Liver (tissue), 10 donors: Measurements from ENCODE around the gene HCFC1. TPM values are rescaled to one million over a fixed set of nuclear protein-coding genes. Genes with fewer than 3 reads are reported as not detected.

Source experiments
- DNase-seq: peaks from one replicate; pipeline ENCODE4 v3.0.0-alpha.2; 2017; ENCODE audit warnings: low spot score
- H3K27ac ChIP-seq, 2 donors: one replicate each; pipeline ENCODE4 v1.7.0; 2013; ENCODE audit warnings: inconsistent platforms in 2 of 2, low read length in 2 of 2, control low read depth in 1 of 2, low read depth in 1 of 2, mild to moderate bottlenecking in 1 of 2
- H3K27me3 ChIP-seq, 4 donors: one replicate each; pipeline versions ENCODE4 v1.6.1 to v1.7.0; 2013; ENCODE audit warnings: low read length in 3 of 4, inconsistent platforms in 1 of 4, mild to moderate bottlenecking in 1 of 4, moderate library complexity in 1 of 4; ENCODE audit not compliant: control insufficient read depth in 4 of 4, insufficient read depth in 4 of 4
- H3K36me3 ChIP-seq, 4 donors: one replicate each; pipeline versions ENCODE4 v1.6.1 to v1.7.0; 2013; ENCODE audit warnings: low read length in 3 of 4, mild to moderate bottlenecking in 3 of 4, low read depth in 1 of 4, moderate library complexity in 1 of 4; ENCODE audit not compliant: control insufficient read depth in 4 of 4, insufficient read depth in 3 of 4
- H3K4me1 ChIP-seq, 4 donors: one replicate each; pipeline versions ENCODE4 v1.6.1 to v1.7.0; 2013; ENCODE audit warnings: low read length in 3 of 4, mild to moderate bottlenecking in 3 of 4, moderate library complexity in 1 of 4; ENCODE audit not compliant: control insufficient read depth in 4 of 4, insufficient read depth in 4 of 4
- H3K4me3 ChIP-seq, 3 donors: one replicate each; pipeline versions ENCODE4 v1.6.1 to v1.7.0; 2013; ENCODE audit warnings: low read length in 3 of 3, control low read depth in 1 of 3, low read depth in 1 of 3, mild to moderate bottlenecking in 1 of 3
- H3K9ac ChIP-seq, 2 donors: one replicate each; pipeline ENCODE4 v1.7.0; 2013; ENCODE audit warnings: low read length in 2 of 2, mild to moderate bottlenecking in 2 of 2, moderate library complexity in 2 of 2, control low read depth in 1 of 2, low read depth in 1 of 2
- H3K9me3 ChIP-seq, 4 donors: one replicate each; pipeline versions ENCODE4 v1.6.1 to v1.7.0; 2013; ENCODE audit warnings: low read length in 3 of 4; ENCODE audit not compliant: control insufficient read depth in 4 of 4
- EGR1 ChIP-seq, 2 donors: IDR thresholded peaks; 2 replicates each; pipeline ENCODE4 v1.6.1; 2016 to 2018; ENCODE audit warnings: antibody characterized with exemption in 2 of 2, low read depth in 2 of 2
- HNF4A ChIP-seq, 2 donors: conservative IDR thresholded peaks; 2 replicates each; pipeline ENCODE4 v1.6.1; 2016; ENCODE audit warnings: antibody characterized with exemption in 2 of 2, mild to moderate bottlenecking in 2 of 2
- JUND ChIP-seq, 2 donors: IDR thresholded peaks; 2 replicates each; pipeline ENCODE4 v1.6.1; 2016; ENCODE audit warnings: antibody characterized with exemption in 2 of 2
- NR2F2 ChIP-seq: IDR thresholded peaks from 2 replicates; pipeline ENCODE4 v1.6.1; 2016; ENCODE audit warnings: antibody characterized with exemption
- RAD21 ChIP-seq, 2 donors: IDR thresholded peaks; 2 replicates each; pipeline ENCODE4 v1.6.1; 2016; ENCODE audit warnings: antibody characterized with exemption in 2 of 2, mild to moderate bottlenecking in 2 of 2
- RXRA ChIP-seq, 2 donors: IDR thresholded peaks; 2 replicates each; pipeline ENCODE4 v1.6.1; 2017 to 2018; ENCODE audit warnings: antibody characterized with exemption in 2 of 2, mild to moderate bottlenecking in 1 of 2
- WGBS: extraction: QIAGEN DNeasy Blood & Tissue Kit; methylation state at CpG from one replicate; pipeline ENCODE4 v1.1.7; 2013; 5-methylcytosine and 5-hydroxymethylcytosine counted together
- polyA plus RNA-seq, 2 donors: library from polyadenylated mRNA; stranded (reverse) in 1 of 2; unstranded in 1 of 2; fragments of 200-250 nt in 1 of 2; fragments of >200 nt in 1 of 2; fragmentation: Nextera tagmentation in 1 of 2; extraction: Ambion mirVana in 1 of 2; gene quantifications; one replicate each; pipeline versions ENCODE4 v1.2.1 to v1.2.3, GENCODE V29; 2013 to 2015
- small RNA-seq: library from RNA; depleted of rRNA; stranded (forward); fragments of <200 nt; gene quantifications from one replicate; pipeline ENCODE3, GENCODE V24; 2014
- total RNA-seq, 2 donors: library from RNA; depleted of rRNA; stranded (reverse); fragments of >200 nt; gene quantifications; one replicate each; pipeline ENCODE4 v1.2.3, GENCODE V29; 2014
- TF ChIP-seq, protein P1 (sequence below): IDR thresholded peaks from 2 replicates; pipeline ENCODE4 v1.6.1; 2016; ENCODE audit warnings: antibody characterized with exemption
- TF ChIP-seq, protein P2 (sequence below): IDR thresholded peaks from 2 replicates; pipeline ENCODE4 v1.6.1; 2016; ENCODE audit warnings: antibody characterized with exemption
- TF ChIP-seq, protein P3 (sequence below): IDR thresholded peaks from 2 replicates; pipeline ENCODE4 v1.6.1; 2016; ENCODE audit warnings: antibody characterized with exemption
- TF ChIP-seq, protein P4 (sequence below): IDR thresholded peaks from 2 replicates; pipeline ENCODE4 v1.6.1; 2016; ENCODE audit warnings: antibody characterized with exemption, mild to moderate bottlenecking
- donor health status: healthy.
- donor health status: healthy.
- donor health status: healthy.
- donor health status: healthy.
- donor health status: healthy.

Gene HCFC1
- total and polyA plus RNA-seq, 4 donors: 7.9 to 26.9 (median 13.9) TPM

DNA sequence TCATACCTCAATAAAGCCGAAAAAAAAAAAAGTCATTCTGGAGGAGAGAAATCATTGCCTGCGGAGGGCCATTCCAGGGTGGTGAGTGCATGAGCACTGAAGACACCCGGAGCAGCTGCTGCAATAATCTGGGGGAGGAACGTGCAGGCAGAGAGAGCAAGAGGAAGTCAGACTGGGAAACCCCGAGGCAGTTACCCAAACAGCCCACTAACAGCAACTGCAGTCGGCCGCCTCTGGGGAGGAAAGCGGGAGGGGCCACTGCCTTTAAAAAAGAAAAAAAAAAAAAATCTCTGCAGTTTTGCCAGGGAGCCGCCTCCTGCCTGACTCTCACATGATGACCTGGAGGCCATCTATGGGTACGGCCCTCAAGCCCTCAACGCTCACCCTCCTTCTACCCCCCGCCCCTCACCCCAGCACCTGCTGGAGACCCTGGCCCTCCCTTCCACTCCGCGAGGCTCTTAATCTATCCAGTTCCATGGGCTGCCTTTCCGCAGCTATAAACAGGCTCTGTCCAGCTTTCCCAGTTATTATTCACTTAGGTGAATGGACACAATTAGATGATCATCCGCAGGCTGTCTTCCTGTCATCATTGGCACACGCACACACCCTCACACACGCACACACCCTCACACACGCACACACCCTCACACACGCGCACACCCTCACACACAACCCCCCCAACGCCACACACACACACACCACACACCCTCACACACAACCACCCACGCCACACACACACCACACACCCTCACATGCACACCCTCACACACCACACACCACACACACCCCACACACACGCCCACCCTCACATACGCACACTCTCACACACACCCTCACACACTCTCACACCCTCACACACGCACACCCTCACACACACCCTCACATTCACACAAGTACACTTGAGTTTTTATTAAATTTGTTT lies 70.5 kb downstream of the HCFC1 start:
- H3K9me3 ChIP-seq: no peaks in the 10 kb centered on the region
- H3K27me3 ChIP-seq: no peaks in the 10 kb centered on the region
- H3K36me3 ChIP-seq: no peaks in the 10 kb centered on the region
- no peak for DNase-seq
- 42% methylated on average over 26 of the region's 26 CpGs for WGBS
- H3K27ac ChIP-seq: no peak overlapping the region
- H3K4me3 ChIP-seq: no peak overlapping the region
- TF ChIP-seq, protein P1, sequence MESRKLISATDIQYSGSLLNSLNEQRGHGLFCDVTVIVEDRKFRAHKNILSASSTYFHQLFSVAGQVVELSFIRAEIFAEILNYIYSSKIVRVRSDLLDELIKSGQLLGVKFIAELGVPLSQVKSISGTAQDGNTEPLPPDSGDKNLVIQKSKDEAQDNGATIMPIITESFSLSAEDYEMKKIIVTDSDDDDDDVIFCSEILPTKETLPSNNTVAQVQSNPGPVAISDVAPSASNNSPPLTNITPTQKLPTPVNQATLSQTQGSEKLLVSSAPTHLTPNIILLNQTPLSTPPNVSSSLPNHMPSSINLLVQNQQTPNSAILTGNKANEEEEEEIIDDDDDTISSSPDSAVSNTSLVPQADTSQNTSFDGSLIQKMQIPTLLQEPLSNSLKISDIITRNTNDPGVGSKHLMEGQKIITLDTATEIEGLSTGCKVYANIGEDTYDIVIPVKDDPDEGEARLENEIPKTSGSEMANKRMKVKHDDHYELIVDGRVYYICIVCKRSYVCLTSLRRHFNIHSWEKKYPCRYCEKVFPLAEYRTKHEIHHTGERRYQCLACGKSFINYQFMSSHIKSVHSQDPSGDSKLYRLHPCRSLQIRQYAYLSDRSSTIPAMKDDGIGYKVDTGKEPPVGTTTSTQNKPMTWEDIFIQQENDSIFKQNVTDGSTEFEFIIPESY: no peak
- TF ChIP-seq RXRA (IDR thresholded peaks at IDR 0.05) (no peak), EGR1 (IDR thresholded peaks at IDR 0.05; ENCODE audit: low read depth in 2 of 2) (no peak), NR2F2 (no peak), RAD21 (IDR thresholded peaks at IDR 0.05) (no peak)
- TF ChIP-seq, protein P2, sequence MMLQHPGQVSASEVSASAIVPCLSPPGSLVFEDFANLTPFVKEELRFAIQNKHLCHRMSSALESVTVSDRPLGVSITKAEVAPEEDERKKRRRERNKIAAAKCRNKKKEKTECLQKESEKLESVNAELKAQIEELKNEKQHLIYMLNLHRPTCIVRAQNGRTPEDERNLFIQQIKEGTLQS: no peak
- TF ChIP-seq, protein P3, sequence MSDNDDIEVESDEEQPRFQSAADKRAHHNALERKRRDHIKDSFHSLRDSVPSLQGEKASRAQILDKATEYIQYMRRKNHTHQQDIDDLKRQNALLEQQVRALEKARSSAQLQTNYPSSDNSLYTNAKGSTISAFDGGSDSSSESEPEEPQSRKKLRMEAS: no peak
- TF ChIP-seq, protein P4, sequence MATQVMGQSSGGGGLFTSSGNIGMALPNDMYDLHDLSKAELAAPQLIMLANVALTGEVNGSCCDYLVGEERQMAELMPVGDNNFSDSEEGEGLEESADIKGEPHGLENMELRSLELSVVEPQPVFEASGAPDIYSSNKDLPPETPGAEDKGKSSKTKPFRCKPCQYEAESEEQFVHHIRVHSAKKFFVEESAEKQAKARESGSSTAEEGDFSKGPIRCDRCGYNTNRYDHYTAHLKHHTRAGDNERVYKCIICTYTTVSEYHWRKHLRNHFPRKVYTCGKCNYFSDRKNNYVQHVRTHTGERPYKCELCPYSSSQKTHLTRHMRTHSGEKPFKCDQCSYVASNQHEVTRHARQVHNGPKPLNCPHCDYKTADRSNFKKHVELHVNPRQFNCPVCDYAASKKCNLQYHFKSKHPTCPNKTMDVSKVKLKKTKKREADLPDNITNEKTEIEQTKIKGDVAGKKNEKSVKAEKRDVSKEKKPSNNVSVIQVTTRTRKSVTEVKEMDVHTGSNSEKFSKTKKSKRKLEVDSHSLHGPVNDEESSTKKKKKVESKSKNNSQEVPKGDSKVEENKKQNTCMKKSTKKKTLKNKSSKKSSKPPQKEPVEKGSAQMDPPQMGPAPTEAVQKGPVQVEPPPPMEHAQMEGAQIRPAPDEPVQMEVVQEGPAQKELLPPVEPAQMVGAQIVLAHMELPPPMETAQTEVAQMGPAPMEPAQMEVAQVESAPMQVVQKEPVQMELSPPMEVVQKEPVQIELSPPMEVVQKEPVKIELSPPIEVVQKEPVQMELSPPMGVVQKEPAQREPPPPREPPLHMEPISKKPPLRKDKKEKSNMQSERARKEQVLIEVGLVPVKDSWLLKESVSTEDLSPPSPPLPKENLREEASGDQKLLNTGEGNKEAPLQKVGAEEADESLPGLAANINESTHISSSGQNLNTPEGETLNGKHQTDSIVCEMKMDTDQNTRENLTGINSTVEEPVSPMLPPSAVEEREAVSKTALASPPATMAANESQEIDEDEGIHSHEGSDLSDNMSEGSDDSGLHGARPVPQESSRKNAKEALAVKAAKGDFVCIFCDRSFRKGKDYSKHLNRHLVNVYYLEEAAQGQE: no peak
- H3K9ac ChIP-seq: no peak overlapping the region
- peaks cover 0 to 10% (median 4%) of the 10 kb centered on the region in 4 donors for H3K4me1 ChIP-seq

DNA sequence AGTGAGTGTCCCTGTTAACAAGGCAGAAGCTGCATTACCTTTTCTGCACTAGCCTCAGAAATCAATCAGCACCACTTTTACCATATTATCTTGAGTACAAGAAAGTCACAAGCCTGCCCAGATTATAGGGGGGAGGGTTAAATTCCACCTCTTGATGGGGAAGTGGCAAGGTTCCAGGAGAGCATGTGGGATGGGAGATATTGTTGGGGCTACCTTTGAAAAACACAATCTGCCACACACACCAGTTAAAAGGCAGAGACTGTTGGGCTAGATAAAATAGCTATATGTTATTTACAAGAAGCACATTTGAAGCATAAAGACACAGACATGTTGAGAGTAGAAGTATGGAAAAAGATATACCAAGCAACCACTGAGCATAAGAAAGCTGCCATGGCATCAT lies 73.7 kb downstream of the HCFC1 start:
- H3K27me3 ChIP-seq: no peaks in the 10 kb centered on the region
- TF ChIP-seq RAD21 (IDR thresholded peaks at IDR 0.05) (no peak), JUND (IDR thresholded peaks at IDR 0.05) (no peak), HNF4A (conservative IDR thresholded peaks at IDR 0.05) (no peak)
- H3K9me3 ChIP-seq: no peaks in the 10 kb centered on the region
- H3K4me3 ChIP-seq: no peak overlapping the region
- H3K36me3 ChIP-seq: no peaks in the 10 kb centered on the region
- H3K27ac ChIP-seq: no peak overlapping the region
- H3K4me1 ChIP-seq: peaks cover 0 to 3% (median under 1%) of the 10 kb centered on the region in 4 donors
- no peak overlapping the region for H3K9ac ChIP-seq
- no peak for DNase-seq

Small RNA genes within 50 kb of the gene (small RNA-seq; reads per million reads assigned to genes)
- gene MIR3202-1: not detected

Other genes starting within 250 kb of the HCFC1 start
- 100 to 1,000 TPM in 1 of 2 donors, 10 to 100 TPM in 1; 64.6 to 101 TPM for gene BCAP31, start 247.4 kb downstream of the HCFC1 start, total RNA-seq
- 100 to 1,000 TPM; 136 to 158 TPM for gene BCAP31, start 247.4 kb downstream of the HCFC1 start, polyA plus RNA-seq
- gene ABCD1, start 247.0 kb downstream of the HCFC1 start, total RNA-seq: 10 to 100 TPM in 1 of 2 donors, 1 to 10 TPM in 1; 5.6 to 10.8 TPM
- gene ABCD1, start 247.0 kb downstream of the HCFC1 start, polyA plus RNA-seq: 1 to 10 TPM; 4.0 to 9.6 TPM
- gene PLXNB3, start 207.6 kb downstream of the HCFC1 start, total RNA-seq: under 1 TPM; 0.42 to 0.50 TPM
- under 1 TPM; 0.11 to 0.69 TPM for gene PLXNB3, start 207.6 kb downstream of the HCFC1 start, polyA plus RNA-seq
- gene SRPK3, start 190.8 kb downstream of the HCFC1 start, total RNA-seq: under 1 TPM in 1 of 2 donors, not detected in 1; 0.05 TPM
- not detected for gene SRPK3, start 190.8 kb downstream of the HCFC1 start, polyA plus RNA-seq
- gene IDH3G, start 177.4 kb downstream of the HCFC1 start, total RNA-seq: 10 to 100 TPM; 23.3 to 30.1 TPM
- gene IDH3G, start 177.4 kb downstream of the HCFC1 start, polyA plus RNA-seq: 10 to 100 TPM; 32.0 to 40.9 TPM
- gene SSR4, start 177.2 kb downstream of the HCFC1 start, total RNA-seq: 100 to 1,000 TPM; 125 to 150 TPM
- gene SSR4, start 177.2 kb downstream of the HCFC1 start, polyA plus RNA-seq: 100 to 1,000 TPM; 458 to 459 TPM
- gene PDZD4, start 141.3 kb downstream of the HCFC1 start, total RNA-seq: 1 to 10 TPM in 1 of 2 donors, under 1 TPM in 1; 0.28 to 1.8 TPM
- gene PDZD4, start 141.3 kb downstream of the HCFC1 start, polyA plus RNA-seq: 1 to 10 TPM in 1 of 2 donors, under 1 TPM in 1; 0.15 to 1.1 TPM
- gene L1CAM, start 85.6 kb downstream of the HCFC1 start, total RNA-seq: under 1 TPM in 1 of 2 donors, not detected in 1; 0.59 TPM
- under 1 TPM; 0.28 to 0.39 TPM for gene L1CAM, start 85.6 kb downstream of the HCFC1 start, polyA plus RNA-seq
- not detected for gene AVPR2, start 67.1 kb downstream of the HCFC1 start, total RNA-seq
- under 1 TPM in 1 of 2 donors, not detected in 1; 0.05 TPM for gene AVPR2, start 67.1 kb downstream of the HCFC1 start, polyA plus RNA-seq
- 10 to 100 TPM; 12.5 to 28.1 TPM for gene ARHGAP4, start 45.6 kb downstream of the HCFC1 start, total RNA-seq
- 1 to 10 TPM; 3.3 to 8.0 TPM for gene ARHGAP4, start 45.6 kb downstream of the HCFC1 start, polyA plus RNA-seq
- gene NAA10, start 36.8 kb downstream of the HCFC1 start, total RNA-seq: 10 to 100 TPM; 20.5 to 30.6 TPM
- gene NAA10, start 36.8 kb downstream of the HCFC1 start, polyA plus RNA-seq: 10 to 100 TPM; 58.2 to 58.8 TPM
- 1 to 10 TPM; 7.5 to 7.9 TPM for gene RENBP, start 27.2 kb downstream of the HCFC1 start, total RNA-seq
- 1 to 10 TPM; 1.0 to 6.4 TPM for gene RENBP, start 27.2 kb downstream of the HCFC1 start, polyA plus RNA-seq
- 1 to 10 TPM; 2.9 TPM for gene TMEM187, start 936 bp upstream of the HCFC1 start, total RNA-seq
- gene TMEM187, start 936 bp upstream of the HCFC1 start, polyA plus RNA-seq: 1 to 10 TPM; 5.3 to 5.8 TPM
- gene IRAK1, start 48.1 kb upstream of the HCFC1 start, total RNA-seq: 10 to 100 TPM; 17.6 to 35.6 TPM
- 10 to 100 TPM; 19.1 to 55.8 TPM for gene IRAK1, start 48.1 kb upstream of the HCFC1 start, polyA plus RNA-seq
- gene MECP2, start 125.9 kb upstream of the HCFC1 start, total RNA-seq: 10 to 100 TPM; 11.1 to 22.0 TPM
- gene MECP2, start 125.9 kb upstream of the HCFC1 start, polyA plus RNA-seq: 1 to 10 TPM; 6.9 to 8.8 TPM
- not detected for gene OPN1LW, start 172.4 kb upstream of the HCFC1 start, total RNA-seq
- gene OPN1LW, start 172.4 kb upstream of the HCFC1 start, polyA plus RNA-seq: not detected
- gene OPN1MW, start 210.8 kb upstream of the HCFC1 start, total RNA-seq: not detected
- gene OPN1MW, start 210.8 kb upstream of the HCFC1 start, polyA plus RNA-seq: not detected
- gene OPN1MW2, start 247.9 kb upstream of the HCFC1 start, total RNA-seq: not detected
- not detected for gene OPN1MW2, start 247.9 kb upstream of the HCFC1 start, polyA plus RNA-seq